Measurements from ENCODE around the gene UBXN10. TPM values are rescaled to one million over a fixed set of nuclear protein-coding genes. Genes with fewer than 3 reads are reported as not detected.

UBXN10 gene
- total RNA-seq, 1 donor from 2014 or later, result 0.37 TPM

- H3K36me3 ChIP-seq, result no peaks in the 10 kb centered on the region
- no peaks in the 10 kb centered on the region for H4K20me1 ChIP-seq (ENCODE audit: low read depth)
- H3K27me3 ChIP-seq, result peaks cover 19% of the 10 kb centered on the region
- H2AFZ ChIP-seq (replicated peaks), result no peak overlapping the region
- peaks cover 7% of the 10 kb centered on the region for H3K4me1 Mint-ChIP-seq
- no peak overlapping the region for H3K27ac Mint-ChIP-seq
- H3K79me2 ChIP-seq (ENCODE audit: low read depth), result no peaks in the 10 kb centered on the region
- no peaks in the 10 kb centered on the region for H3K9me3 Mint-ChIP-seq
- H3K4me1 ChIP-seq, result no peaks in the 10 kb centered on the region
- peaks cover 3% of the 10 kb centered on the region for H3K36me3 Mint-ChIP-seq
- no peak overlapping the region for H3K4me3 Mint-ChIP-seq
- no peak for DNase-seq (ENCODE audit: low spot score)
- H3K27ac ChIP-seq, result no peak overlapping the region
- TF ChIP-seq CTCF (IDR thresholded peaks at IDR 0.05) (no peak), EZH2phosphoT487 (IDR thresholded peaks at IDR 0.05) (no peak), EZH2 (IDR thresholded peaks at IDR 0.05) (no peak)
- H3K9me3 ChIP-seq (ENCODE audit: low read depth), result no peaks in the 10 kb centered on the region
- H3K4me3 ChIP-seq, result no peak overlapping the region
- no peak overlapping the region for H3K9ac ChIP-seq
- no peak overlapping the region for H3K4me2 ChIP-seq
- H3F3A ChIP-seq (ENCODE audit: low read depth), result no peaks in the 10 kb centered on the region
- peaks cover 7% of the 10 kb centered on the region for H3K27me3 Mint-ChIP-seq (ENCODE audit: insufficient read depth, low read depth)
Measured at GRCh38 chr1:20192364-20192763, 6.5 kb downstream of the UBXN10 start.

GRCh38 chr1:20192871-20193411 lies 7.0 kb downstream of the UBXN10 start:
- peaks cover 15% of the 10 kb centered on the region for H3K27me3 ChIP-seq
- no peaks in the 10 kb centered on the region for H3K36me3 ChIP-seq
- no peak overlapping the region for H3K9ac ChIP-seq
- H4K20me1 ChIP-seq (ENCODE audit: low read depth), result no peaks in the 10 kb centered on the region
- no peak overlapping the region for H3K27ac Mint-ChIP-seq
- no peak overlapping the region for H3K4me2 ChIP-seq
- DNase-seq (ENCODE audit: low spot score), result no peak
- no peaks in the 10 kb centered on the region for H3K4me1 ChIP-seq
- H3K9me3 ChIP-seq (ENCODE audit: low read depth), result no peaks in the 10 kb centered on the region
- peaks cover 3% of the 10 kb centered on the region for H3K36me3 Mint-ChIP-seq
- H3K79me2 ChIP-seq (ENCODE audit: low read depth), result no peaks in the 10 kb centered on the region
- H3K4me1 Mint-ChIP-seq, result peaks cover 4% of the 10 kb centered on the region
- H2AFZ ChIP-seq (replicated peaks), result no peak overlapping the region
- no peak overlapping the region for H3K4me3 Mint-ChIP-seq
- H3K4me3 ChIP-seq, result no peak overlapping the region
- no peak overlapping the region for H3K27ac ChIP-seq
- H3K27me3 Mint-ChIP-seq (ENCODE audit: insufficient read depth, low read depth), result peaks cover 7% of the 10 kb centered on the region
- H3F3A ChIP-seq (ENCODE audit: low read depth), result no peaks in the 10 kb centered on the region
- H3K9me3 Mint-ChIP-seq, result no peaks in the 10 kb centered on the region
- TF ChIP-seq EZH2phosphoT487 (IDR thresholded peaks at IDR 0.05) (no peak), EZH2 (IDR thresholded peaks at IDR 0.05) (no peak), CTCF (IDR thresholded peaks at IDR 0.05) (no peak)

- Histone ChIP-seq H3K27ac (no peak overlapping the region), H4K20me1 (ENCODE audit: low read depth) (no peaks in the 10 kb centered on the region), H3K9me3 (ENCODE audit: low read depth) (no peaks in the 10 kb centered on the region), H3K4me1 (no peaks in the 10 kb centered on the region), H2AFZ (replicated peaks) (no peak overlapping the region), H3K79me2 (ENCODE audit: low read depth) (no peaks in the 10 kb centered on the region), H3K4me2 (no peak overlapping the region), H3K36me3 (no peaks in the 10 kb centered on the region), H3K9ac (no peak overlapping the region), H3K27me3 (peaks cover 2% of the 10 kb centered on the region), H3F3A (ENCODE audit: low read depth) (no peaks in the 10 kb centered on the region), H3K4me3 (no peak overlapping the region)
- Mint-ChIP-seq H3K4me1 (no peaks in the 10 kb centered on the region), H3K4me3 (no peak overlapping the region), H3K9me3 (no peaks in the 10 kb centered on the region), H3K36me3 (peaks cover 3% of the 10 kb centered on the region), H3K27me3 (ENCODE audit: insufficient read depth, low read depth) (peaks cover 5% of the 10 kb centered on the region), H3K27ac (no peak overlapping the region)
- DNase-seq (ENCODE audit: low spot score), result no peak
- TF ChIP-seq EZH2phosphoT487 (IDR thresholded peaks at IDR 0.05) (no peak), EZH2 (IDR thresholded peaks at IDR 0.05) (no peak), CTCF (IDR thresholded peaks at IDR 0.05) (no peak)
Measured at GRCh38 chr1:20194224-20194623, 8.3 kb downstream of the UBXN10 start.

Data from neural progenitor cell (in vitro differentiated cells).